Neural cell (in vitro differentiated cells): ENCODE data around the gene IKZF1.

Experiments used
- POLR2AphosphoS5 ChIP-seq: IDR thresholded peaks from 2 replicates; pipeline ENCODE4 v1.6.1; 2012
- TF ChIP-seq, protein P1 (sequence below): IDR thresholded peaks from 2 replicates; pipeline ENCODE4 v1.6.1; 2012; ENCODE audit warnings: borderline replicate concordance
- TF ChIP-seq, protein P2 (sequence below): fragments of 450-650 bp; IDR thresholded peaks from 2 replicates; pipeline ENCODE4 v1.5.1; 2014; ENCODE audit warnings: antibody characterized with exemption, mild to moderate bottlenecking, moderate library complexity; ENCODE audit not compliant: poor library complexity, severe bottlenecking

DNA sequence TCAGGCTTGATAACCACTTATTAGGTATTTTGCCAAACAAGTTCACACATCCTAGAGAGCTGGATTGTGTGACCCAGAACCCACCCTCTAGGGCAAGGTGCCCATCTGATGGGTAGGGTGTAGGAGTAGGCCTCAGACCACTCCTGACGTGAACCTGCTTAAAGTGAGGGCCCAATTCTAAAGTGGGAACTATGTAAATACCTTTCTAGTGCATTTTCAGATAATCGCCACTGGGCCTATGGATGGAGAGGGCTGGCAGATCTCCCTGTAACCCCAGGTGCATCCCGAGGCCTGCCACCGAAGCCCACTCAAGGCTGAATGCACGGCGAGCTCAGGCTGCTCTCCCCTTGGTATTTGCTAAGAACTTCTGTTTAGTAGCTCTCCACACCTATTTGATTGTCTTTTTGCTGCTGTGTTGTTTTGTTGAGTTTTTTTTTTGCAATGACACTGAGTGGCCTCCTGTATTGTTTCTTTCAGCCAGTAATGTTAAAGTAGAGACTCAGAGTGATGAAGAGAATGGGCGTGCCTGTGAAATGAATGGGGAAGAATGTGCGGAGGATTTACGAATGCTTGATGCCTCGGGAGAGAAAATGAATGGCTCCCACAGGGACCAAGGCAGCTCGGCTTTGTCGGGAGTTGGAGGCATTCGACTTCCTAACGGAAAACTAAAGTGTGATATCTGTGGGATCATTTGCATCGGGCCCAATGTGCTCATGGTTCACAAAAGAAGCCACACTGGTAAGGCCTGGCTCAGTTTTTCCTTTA, 71.7 kb downstream of the IKZF1 start:
- TF ChIP-seq, protein P1, sequence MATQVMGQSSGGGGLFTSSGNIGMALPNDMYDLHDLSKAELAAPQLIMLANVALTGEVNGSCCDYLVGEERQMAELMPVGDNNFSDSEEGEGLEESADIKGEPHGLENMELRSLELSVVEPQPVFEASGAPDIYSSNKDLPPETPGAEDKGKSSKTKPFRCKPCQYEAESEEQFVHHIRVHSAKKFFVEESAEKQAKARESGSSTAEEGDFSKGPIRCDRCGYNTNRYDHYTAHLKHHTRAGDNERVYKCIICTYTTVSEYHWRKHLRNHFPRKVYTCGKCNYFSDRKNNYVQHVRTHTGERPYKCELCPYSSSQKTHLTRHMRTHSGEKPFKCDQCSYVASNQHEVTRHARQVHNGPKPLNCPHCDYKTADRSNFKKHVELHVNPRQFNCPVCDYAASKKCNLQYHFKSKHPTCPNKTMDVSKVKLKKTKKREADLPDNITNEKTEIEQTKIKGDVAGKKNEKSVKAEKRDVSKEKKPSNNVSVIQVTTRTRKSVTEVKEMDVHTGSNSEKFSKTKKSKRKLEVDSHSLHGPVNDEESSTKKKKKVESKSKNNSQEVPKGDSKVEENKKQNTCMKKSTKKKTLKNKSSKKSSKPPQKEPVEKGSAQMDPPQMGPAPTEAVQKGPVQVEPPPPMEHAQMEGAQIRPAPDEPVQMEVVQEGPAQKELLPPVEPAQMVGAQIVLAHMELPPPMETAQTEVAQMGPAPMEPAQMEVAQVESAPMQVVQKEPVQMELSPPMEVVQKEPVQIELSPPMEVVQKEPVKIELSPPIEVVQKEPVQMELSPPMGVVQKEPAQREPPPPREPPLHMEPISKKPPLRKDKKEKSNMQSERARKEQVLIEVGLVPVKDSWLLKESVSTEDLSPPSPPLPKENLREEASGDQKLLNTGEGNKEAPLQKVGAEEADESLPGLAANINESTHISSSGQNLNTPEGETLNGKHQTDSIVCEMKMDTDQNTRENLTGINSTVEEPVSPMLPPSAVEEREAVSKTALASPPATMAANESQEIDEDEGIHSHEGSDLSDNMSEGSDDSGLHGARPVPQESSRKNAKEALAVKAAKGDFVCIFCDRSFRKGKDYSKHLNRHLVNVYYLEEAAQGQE: no peak
- TF ChIP-seq, protein P2, sequence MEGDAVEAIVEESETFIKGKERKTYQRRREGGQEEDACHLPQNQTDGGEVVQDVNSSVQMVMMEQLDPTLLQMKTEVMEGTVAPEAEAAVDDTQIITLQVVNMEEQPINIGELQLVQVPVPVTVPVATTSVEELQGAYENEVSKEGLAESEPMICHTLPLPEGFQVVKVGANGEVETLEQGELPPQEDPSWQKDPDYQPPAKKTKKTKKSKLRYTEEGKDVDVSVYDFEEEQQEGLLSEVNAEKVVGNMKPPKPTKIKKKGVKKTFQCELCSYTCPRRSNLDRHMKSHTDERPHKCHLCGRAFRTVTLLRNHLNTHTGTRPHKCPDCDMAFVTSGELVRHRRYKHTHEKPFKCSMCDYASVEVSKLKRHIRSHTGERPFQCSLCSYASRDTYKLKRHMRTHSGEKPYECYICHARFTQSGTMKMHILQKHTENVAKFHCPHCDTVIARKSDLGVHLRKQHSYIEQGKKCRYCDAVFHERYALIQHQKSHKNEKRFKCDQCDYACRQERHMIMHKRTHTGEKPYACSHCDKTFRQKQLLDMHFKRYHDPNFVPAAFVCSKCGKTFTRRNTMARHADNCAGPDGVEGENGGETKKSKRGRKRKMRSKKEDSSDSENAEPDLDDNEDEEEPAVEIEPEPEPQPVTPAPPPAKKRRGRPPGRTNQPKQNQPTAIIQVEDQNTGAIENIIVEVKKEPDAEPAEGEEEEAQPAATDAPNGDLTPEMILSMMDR: no peak
- TF ChIP-seq POLR2AphosphoS5: no peak
